Heart right ventricle (tissue), 16 donors: ENCODE results near the gene NLRC5. TPM values are rescaled to one million over a fixed set of nuclear protein-coding genes. Genes with fewer than 3 reads are reported as not detected.
"Not testable (repeated sequence)": the region's sequence is repeated elsewhere in the genome, so short reads cannot be mapped to it uniquely, and the experiment has no call there.

Experiments
- ATAC-seq, 8 donors: fragments of 200-7000 bp; cut with Tn5 transposase; one replicate each; pipeline ENCODE4 v1.9.1; 2020; ENCODE audit warnings: mild to moderate bottlenecking in 8 of 8, moderate library complexity in 8 of 8, moderate number of reproducible peaks in 1 of 8
- DNase-seq, 2 donors: peaks; one replicate each; pipeline ENCODE4 v3.0.0-alpha.2; 2020
- H3K27ac ChIP-seq, 10 donors: fragments of 200-600 bp; sonication (generic) in 2 of 10; one replicate each; pipeline versions ENCODE4 v1.5.0 to v1.8.0; 2020 to 2022; ENCODE audit warnings: mild to moderate bottlenecking in 3 of 10
- H3K27me3 ChIP-seq, 7 donors: fragments of 200-600 bp; one replicate each; pipeline ENCODE4 v1.8.0; 2021 to 2022; ENCODE audit warnings: mild to moderate bottlenecking in 2 of 7
- H3K36me3 ChIP-seq, 9 donors: fragments of 200-600 bp; sonication (generic) in 1 of 9; one replicate each; pipeline versions ENCODE4 v1.5.0 to v1.8.0; 2020 to 2022; ENCODE audit warnings: mild to moderate bottlenecking in 2 of 9
- H3K4me1 ChIP-seq, 9 donors: fragments of 200-600 bp; sonication (generic) in 1 of 9; one replicate each; pipeline versions ENCODE4 v1.5.0 to v1.8.0; 2020 to 2022; ENCODE audit warnings: mild to moderate bottlenecking in 4 of 9
- H3K4me3 ChIP-seq, 10 donors: fragments of 200-600 bp; sonication (generic) in 2 of 10; one replicate each; pipeline versions ENCODE4 v1.5.0 to v1.8.0; 2020 to 2022; ENCODE audit warnings: mild to moderate bottlenecking in 7 of 10, moderate library complexity in 2 of 10
- H3K9me3 ChIP-seq, 11 donors: fragments of 200-600 bp in 10 of 11; sonication (generic) in 2 of 11; one replicate each; pipeline versions ENCODE4 v1.5.0 to v1.8.0; 2013 to 2022; ENCODE audit warnings: mild to moderate bottlenecking in 2 of 11, control low read depth in 1 of 11, moderate library complexity in 1 of 11
- WGBS, 2 donors: extraction: QIAGEN DNeasy Blood & Tissue Kit; methylation state at CpG; one replicate each; pipeline ENCODE4 v1.1.7; 2013; ENCODE audit warnings: inconsistent platforms in 1 of 2; 5-methylcytosine and 5-hydroxymethylcytosine counted together
- intact Hi-C, 10 donors: fragments of 100-400 bp; cut with DNase I; formaldehyde crosslinking; loops; one replicate each; pipeline versions ENCODE4 v1.11.1 to v1.14.2; 2022
- polyA plus RNA-seq, 2 donors: library from polyadenylated mRNA; stranded (reverse); fragments of 200-250 nt; gene quantifications; one replicate each; pipeline ENCODE4 v1.2.3, GENCODE V29; 2013
- total RNA-seq, 10 donors: library from RNA; stranded (reverse); fragmentation: NEBNext Ultra II Directional in 3 of 10; extraction: Animal tissue kit (Norgen Biotek cat#: 25700) in 3 of 10; gene quantifications; one replicate each; pipeline versions ENCODE4 v1.2.1 to v1.2.4, GENCODE V29; 2021 to 2023
- TF ChIP-seq, protein P1 (sequence below), 9 donors: fragments of 200-600 bp; sonication (generic) in 2 of 9; IDR thresholded peaks; one replicate each; pipeline versions ENCODE4 v1.5.0 to v1.8.0; 2021 to 2022; ENCODE audit warnings: antibody characterized with exemption in 9 of 9, mild to moderate bottlenecking in 5 of 9, moderate library complexity in 1 of 9
- donor health status: Arrhythmogenic right ventricular cardiomyopathy.
- donor health status: ischemic (EF 13 %, LVEDD 7.1; RV severe dilation, severe dysfunction).
- donor health status: healthy with polysubstance abuse.
- donor health status: DM: no; HTN: yes; CAD: no.
- donor health status: DM: no; HTN: no; CAD: no.
- donor health status: ischemic (EF 25% LVEDD 6.9; RV normal size, moderate dysfunction).
- donor health status: ischemic (EF 25% LVEDD 5.7; RV mildly dilated, moderate dysfunction).
- donor health status: healthy.
- donor health status: DM: yes; HTN: yes; CAD: no.
- donor health status: Ischemic cardiomyopathy.
- donor health status: ischemic (EF 35%, LVEDD 5.7; RV mildly dilated, moderate dysfunction).
- donor health status: nonischemic (EF 11% LVEDD 7.7; RV severe dilation, severe dysfunction).
- donor health status: DM: yes; HTN: yes; CAD: no.
- donor health status: PGD.
- donor health status: ischemic (EF 29% LVEDD 5.4; RV normal size, mild dysfunction).
- donor health status: nonischemic (EF 23%, LVEDD 6.1; RV moderate dilation, normal function).

Gene NLRC5
- total and polyA plus RNA-seq, 12 donors, result 6.2 to 49.6 (median 13.5) TPM

DNA sequence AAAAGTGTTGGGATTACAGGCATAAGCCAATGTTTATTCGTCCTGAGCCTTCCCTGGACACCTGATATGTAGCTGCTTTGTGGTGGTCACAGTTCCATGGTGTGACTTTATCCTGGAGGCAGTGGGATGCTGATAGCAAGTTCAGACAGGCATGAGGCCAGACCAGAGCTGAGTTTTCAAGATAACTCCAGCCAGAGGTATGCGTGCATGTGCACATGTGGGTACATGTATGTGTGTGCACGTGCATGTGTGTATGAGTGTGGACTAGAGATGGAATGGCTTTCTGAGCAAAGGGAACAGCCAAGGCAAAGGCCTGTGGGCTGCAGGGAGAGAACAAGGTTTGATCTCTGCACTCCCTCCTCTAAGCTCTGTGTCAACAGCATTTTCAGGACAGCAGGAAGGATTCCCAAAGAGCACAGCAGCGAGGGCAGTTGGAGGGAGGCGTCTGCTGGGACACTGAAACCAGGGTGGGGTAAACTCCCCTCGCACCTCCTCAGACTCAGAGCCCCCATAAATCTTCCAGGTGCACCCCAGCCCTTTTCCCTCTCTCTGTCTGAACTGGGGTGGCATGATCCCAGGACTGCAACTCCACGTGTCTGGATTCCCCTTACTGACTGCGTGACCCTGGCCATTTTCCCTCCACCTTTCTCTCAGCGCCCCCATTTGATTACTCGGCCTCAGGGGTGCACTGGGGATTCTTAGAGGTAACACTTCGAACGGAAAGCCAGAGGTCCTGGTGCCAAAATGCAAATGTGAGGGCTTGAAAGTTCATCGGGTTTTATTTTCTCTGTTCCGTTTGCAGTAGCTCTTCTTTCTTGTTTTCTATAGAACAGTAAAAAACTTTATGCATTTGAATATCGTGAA is 15.3 kb downstream of the NLRC5 start:
- H3K4me3 ChIP-seq, result no peak overlapping the region
- peaks cover 6 to 38% (median 17%) of the 10 kb centered on the region in 9 donors for H3K4me1 ChIP-seq
- ATAC-seq (no peak), DNase-seq (no peak)
- WGBS, 2 donors, result 82 to 84% methylated on average over 15 of the region's 15 CpGs
- H3K36me3 ChIP-seq, result peaks cover 0 to 53% (median 0%) of the 10 kb centered on the region in 9 donors
- intact Hi-C loops, result no loop called here
- peak overlapping the region in 1 of 10 donors; percentile 18 for H3K27ac ChIP-seq
- H3K27me3 ChIP-seq, result no peaks in the 10 kb centered on the region
- no peaks in the 10 kb centered on the region for H3K9me3 ChIP-seq
- TF ChIP-seq, protein P1, sequence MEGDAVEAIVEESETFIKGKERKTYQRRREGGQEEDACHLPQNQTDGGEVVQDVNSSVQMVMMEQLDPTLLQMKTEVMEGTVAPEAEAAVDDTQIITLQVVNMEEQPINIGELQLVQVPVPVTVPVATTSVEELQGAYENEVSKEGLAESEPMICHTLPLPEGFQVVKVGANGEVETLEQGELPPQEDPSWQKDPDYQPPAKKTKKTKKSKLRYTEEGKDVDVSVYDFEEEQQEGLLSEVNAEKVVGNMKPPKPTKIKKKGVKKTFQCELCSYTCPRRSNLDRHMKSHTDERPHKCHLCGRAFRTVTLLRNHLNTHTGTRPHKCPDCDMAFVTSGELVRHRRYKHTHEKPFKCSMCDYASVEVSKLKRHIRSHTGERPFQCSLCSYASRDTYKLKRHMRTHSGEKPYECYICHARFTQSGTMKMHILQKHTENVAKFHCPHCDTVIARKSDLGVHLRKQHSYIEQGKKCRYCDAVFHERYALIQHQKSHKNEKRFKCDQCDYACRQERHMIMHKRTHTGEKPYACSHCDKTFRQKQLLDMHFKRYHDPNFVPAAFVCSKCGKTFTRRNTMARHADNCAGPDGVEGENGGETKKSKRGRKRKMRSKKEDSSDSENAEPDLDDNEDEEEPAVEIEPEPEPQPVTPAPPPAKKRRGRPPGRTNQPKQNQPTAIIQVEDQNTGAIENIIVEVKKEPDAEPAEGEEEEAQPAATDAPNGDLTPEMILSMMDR (IDR thresholded peaks at IDR 0.05), result no peak

DNA sequence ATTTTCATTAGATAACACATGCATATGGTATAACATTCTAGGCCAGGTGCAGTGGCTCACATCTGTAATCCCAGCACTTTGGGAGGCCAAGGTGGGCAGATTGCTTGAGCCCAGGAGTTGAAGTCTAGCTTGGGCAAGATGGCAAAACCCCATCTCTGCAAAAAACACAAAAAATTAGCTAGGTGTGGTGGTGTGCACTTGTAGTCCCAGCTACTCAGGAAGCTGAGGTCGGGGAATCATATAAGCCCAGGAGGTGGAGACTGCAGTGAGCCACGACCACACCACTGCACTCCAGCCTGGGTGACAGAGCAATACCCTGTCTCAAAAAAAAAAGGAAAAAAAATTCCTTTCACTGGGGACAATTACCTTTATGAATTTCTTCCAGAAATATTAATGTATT is 16.2 kb downstream of the NLRC5 start:
- 71 to 81% methylated on average over 2 of the region's 2 CpGs for WGBS, 2 donors
- H3K9me3 ChIP-seq, H3K4me3 ChIP-seq, DNase-seq, H3K27ac ChIP-seq, intact Hi-C loops, ATAC-seq, H3K27me3 ChIP-seq: not testable (repeated sequence)
- Histone ChIP-seq H3K36me3 (peaks cover 0 to 53% (median 0%) of the 10 kb centered on the region in 9 donors), H3K4me1 (peaks cover 0 to 33% (median 7%) of the 10 kb centered on the region in 9 donors)

DNA sequence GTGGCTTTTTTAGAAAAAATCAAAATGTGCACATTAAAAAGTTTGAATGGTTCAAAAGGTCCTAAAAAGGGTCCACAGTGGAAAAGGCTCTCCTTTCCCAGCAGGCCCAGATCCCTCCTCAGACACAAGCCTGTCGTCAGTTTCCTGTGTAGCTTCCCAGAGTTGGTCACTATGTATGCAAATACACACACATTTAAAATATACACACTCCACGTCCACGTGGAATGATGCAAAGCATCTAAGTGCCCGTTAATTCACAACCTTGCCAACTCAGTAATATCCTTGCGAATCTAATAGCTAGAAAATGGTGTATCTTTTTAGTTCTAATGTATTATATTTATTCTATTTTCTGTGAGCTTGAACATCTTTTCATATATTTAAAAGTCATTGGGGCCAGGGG is 17.7 kb downstream of the NLRC5 start:
- DNase-seq (no peak), ATAC-seq (no peak)
- Histone ChIP-seq H3K27ac (no peak overlapping the region), H3K27me3 (no peaks in the 10 kb centered on the region), H3K4me3 (no peak overlapping the region), H3K36me3 (peaks cover 0 to 52% (median 0%) of the 10 kb centered on the region in 9 donors), H3K9me3 (no peaks in the 10 kb centered on the region), H3K4me1 (peaks cover 0 to 29% (median 0%) of the 10 kb centered on the region in 9 donors)
- intact Hi-C loops, result no loop called here
- TF ChIP-seq, protein P1 (IDR thresholded peaks at IDR 0.05), result no peak
- 74 to 77% methylated on average over 5 of the region's 5 CpGs for WGBS, 2 donors

DNA sequence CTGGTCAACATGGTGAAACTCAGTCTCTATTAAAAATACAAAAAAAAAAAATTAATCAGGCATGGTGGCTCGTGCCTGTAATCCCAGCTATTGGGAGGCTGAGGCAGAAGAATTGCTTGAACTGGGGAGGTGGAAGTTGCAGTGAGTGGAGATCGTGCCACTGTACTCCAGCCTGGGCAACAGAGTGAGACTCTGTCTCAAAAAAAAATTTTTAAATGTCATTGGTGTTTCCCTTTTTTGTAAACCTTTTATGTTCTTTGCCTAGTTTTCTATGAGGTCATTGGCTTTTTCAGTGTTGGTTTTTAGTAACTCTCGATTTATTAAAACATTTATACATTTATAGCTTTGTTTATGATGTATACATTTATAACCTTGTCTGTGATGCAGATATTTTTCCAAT is 18.2 kb downstream of the NLRC5 start:
- ATAC-seq (no peak), DNase-seq (no peak)
- H3K36me3 ChIP-seq, result peaks cover 0 to 47% (median 0%) of the 10 kb centered on the region in 9 donors
- no peak overlapping the region for H3K4me3 ChIP-seq
- 93 to 94% methylated on average over 3 of the region's 3 CpGs for WGBS, 2 donors
- H3K27ac ChIP-seq, result no peak overlapping the region
- H3K9me3 ChIP-seq, result no peaks in the 10 kb centered on the region
- intact Hi-C loops, result no loop called here
- H3K27me3 ChIP-seq, result no peaks in the 10 kb centered on the region
- peaks cover 0 to 29% (median 0%) of the 10 kb centered on the region in 9 donors for H3K4me1 ChIP-seq
- TF ChIP-seq, protein P1 (IDR thresholded peaks at IDR 0.05), result no peak

DNA sequence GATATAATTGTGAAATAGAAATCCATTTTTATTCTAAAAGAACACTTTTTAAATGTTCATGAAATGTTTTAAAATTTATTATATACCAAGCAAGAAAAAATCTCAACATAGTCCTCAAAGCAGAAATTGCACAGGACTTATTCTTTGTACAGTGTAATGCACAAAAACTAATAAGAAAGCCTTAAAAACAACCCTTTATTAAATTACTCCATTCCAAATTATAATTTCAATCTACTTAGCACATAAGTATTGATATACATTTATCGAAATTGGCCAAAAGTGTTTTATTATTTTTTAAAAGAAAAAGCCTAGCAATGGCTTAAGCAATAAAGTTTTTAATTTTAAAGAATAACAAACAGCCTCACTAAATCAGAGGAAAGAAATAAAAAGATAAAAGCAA is 19.1 kb downstream of the NLRC5 start:
- H3K9me3 ChIP-seq, result no peaks in the 10 kb centered on the region
- DNase-seq (no peak), ATAC-seq (no peak)
- H3K4me3 ChIP-seq, result no peak overlapping the region
- intact Hi-C loops, result no loop called here
- H3K27ac ChIP-seq, result no peak overlapping the region
- TF ChIP-seq, protein P1 (IDR thresholded peaks at IDR 0.05), result no peak
- H3K4me1 ChIP-seq, result peaks cover 0 to 32% (median 0%) of the 10 kb centered on the region in 9 donors
- H3K27me3 ChIP-seq, result no peaks in the 10 kb centered on the region
- peaks cover 0 to 40% (median 0%) of the 10 kb centered on the region in 9 donors for H3K36me3 ChIP-seq
- 97 to 100% methylated on average over 1 of the region's 1 CpG for WGBS, 2 donors
